PFSK-1 (cell line): ENCODE measurements around the gene CMTM1.

Source experiments
- FOXP2 ChIP-seq: optimal IDR thresholded peaks from 2 replicates; pipeline ENCODE3; 2011; ENCODE audit warnings: borderline replicate concordance, control low read depth, inconsistent platforms; ENCODE audit not compliant: insufficient read depth; ENCODE audit errors: extremely low read length, extremely low read depth
- POLR2AphosphoS5 ChIP-seq: IDR thresholded peaks from 2 replicates; pipeline ENCODE4 v1.6.1; 2012; ENCODE audit warnings: low read depth, mild to moderate bottlenecking, control low read depth, low read length, moderate library complexity
- REST ChIP-seq, 2 experiments: IDR thresholded peaks; 2 replicates each; pipeline versions ENCODE4 v1.6.1 to v1.8.0; 2011 to 2012; ENCODE audit warnings: low read depth in 2 of 2, low read length in 2 of 2, control low read depth in 1 of 2, inconsistent platforms in 1 of 2, mild to moderate bottlenecking in 1 of 2, moderate library complexity in 1 of 2; ENCODE audit not compliant: insufficient read depth in 1 of 2
- SIN3A ChIP-seq: IDR thresholded peaks from 2 replicates; pipeline ENCODE4 v1.6.1; 2012; ENCODE audit warnings: mild to moderate bottlenecking, low read length, moderate library complexity, borderline replicate concordance; ENCODE audit not compliant: insufficient read depth
- TAF1 ChIP-seq: IDR thresholded peaks from 2 replicates; pipeline ENCODE4 v1.6.1; 2012; ENCODE audit warnings: low read length, control low read depth, borderline replicate concordance; ENCODE audit not compliant: insufficient read depth

CMTM1 gene

GRCh38 chr16:66605979-66606751, 39.9 kb downstream of the CMTM1 start:
- no peak for TF ChIP-seq SIN3A
- TF ChIP-seq FOXP2 = no peak
- no peak for TF ChIP-seq REST (IDR thresholded peaks at IDR 0.05; ENCODE audit: insufficient read depth in 1 of 2, low read depth in 2 of 2, low read length in 2 of 2)

DNA sequence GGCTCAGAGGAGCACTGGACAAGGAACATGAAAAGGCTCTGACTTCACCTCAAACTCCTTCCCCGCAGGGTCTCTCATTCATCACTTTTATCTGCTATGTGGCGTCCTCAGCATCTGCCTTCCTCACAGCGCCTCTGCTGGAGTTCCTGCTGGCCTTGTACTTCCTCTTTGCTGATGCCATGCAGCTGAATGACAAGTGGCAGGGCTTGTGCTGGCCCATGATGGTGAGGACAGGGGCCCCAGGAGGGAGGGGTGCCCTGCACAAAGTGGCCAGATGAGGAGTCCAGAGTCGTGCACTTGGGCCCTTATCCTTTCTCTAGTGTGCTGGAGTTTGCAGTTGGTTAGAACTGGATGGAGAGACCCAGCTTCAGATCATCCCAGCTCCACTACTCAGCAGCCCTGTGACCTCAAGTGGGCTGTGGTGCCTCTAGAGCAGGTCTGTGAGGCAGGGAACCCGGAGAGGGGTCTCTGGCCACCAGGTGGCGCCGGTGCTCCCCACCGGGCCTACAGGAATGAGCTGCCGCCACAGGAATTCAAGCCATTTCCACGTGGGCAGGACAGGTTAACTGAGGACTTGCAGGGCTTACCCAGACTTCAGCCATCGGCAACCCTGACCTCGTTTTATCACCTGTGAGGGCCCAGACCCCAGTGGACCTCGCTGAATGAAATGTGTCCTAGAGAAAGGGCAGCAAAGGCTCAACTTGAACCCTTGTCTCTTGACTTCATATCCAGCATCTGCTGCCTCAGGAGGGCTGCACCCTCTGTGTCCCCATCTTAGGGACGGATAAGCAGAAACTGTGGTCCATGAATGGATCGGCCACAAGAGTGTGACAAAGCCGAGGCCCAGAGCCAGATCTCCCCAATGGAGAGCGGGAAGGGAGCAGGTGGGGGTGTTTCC, 42.3 kb downstream of the CMTM1 start:
- no peak for TF ChIP-seq SIN3A
- TF ChIP-seq POLR2AphosphoS5 = no peak
- TF ChIP-seq FOXP2 = no peak

DNA sequence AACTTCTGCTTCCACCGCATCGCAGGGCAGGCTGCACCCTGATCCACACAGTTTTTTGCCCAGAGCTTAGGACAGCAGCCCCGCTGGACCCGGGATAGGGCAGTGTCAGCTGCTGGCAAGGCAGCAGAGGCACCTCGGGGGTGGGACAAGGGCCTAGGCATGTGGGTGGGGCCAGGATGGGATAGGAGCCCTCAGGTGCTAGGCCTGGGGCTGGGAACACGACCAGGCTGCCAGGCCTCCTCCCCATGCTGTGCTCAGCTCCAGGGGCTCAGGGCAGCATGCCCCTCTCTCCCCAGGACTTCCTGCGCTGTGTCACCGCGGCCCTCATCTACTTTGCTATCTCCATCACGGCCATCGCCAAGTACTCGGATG, 42.9 kb downstream of the CMTM1 start:
- TF ChIP-seq POLR2AphosphoS5 (no peak), REST (IDR thresholded peaks at IDR 0.05; ENCODE audit: insufficient read depth in 1 of 2, low read depth in 2 of 2, low read length in 2 of 2) (no peak), SIN3A (no peak), TAF1 (no peak), FOXP2 (no peak)

GRCh38 chr16:66610111-66610820, 44.0 kb downstream of the CMTM1 start:
- TF ChIP-seq TAF1 (no peak), REST (IDR thresholded peaks at IDR 0.05; ENCODE audit: insufficient read depth in 1 of 2, low read depth in 2 of 2, low read length in 2 of 2) (no peak), FOXP2 (no peak), POLR2AphosphoS5 (no peak), SIN3A (no peak)

DNA sequence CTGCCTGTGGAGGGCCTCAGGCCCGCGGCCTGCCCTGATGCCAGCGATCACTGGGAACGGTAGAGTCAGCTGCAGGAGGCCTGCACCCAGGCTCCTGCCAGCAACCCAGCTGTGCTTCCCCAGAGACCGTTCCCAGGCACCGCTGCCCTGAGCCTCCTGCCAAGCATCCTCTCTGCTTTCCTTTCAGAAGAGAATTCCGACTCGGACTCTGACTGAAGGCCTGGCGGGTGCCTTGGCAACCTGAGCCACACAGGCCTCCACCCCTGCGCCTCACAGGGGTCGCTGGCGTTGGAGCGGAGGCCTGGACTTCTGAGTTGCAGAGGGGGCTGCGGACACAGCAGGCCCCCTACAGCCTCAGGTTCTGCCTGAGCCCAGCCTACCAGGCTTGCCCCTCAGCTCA, 46.2 kb downstream of the CMTM1 start:
- TF ChIP-seq REST (IDR thresholded peaks at IDR 0.05; ENCODE audit: insufficient read depth in 1 of 2, low read depth in 2 of 2, low read length in 2 of 2) = no peak
- TF ChIP-seq TAF1 = no peak
- TF ChIP-seq POLR2AphosphoS5 = no peak
- TF ChIP-seq SIN3A = no peak
- TF ChIP-seq FOXP2 = no peak
